AML-193 (cell line): Measurements from ENCODE around the gene SLC18A2.

Experiments used
- DNase-seq, 2 experiments: peaks; one replicate each; lab custom pipeline; 2025; lab: John Stamatoyannopoulos, UW

Gene SLC18A2

GRCh38 chr10:117313641-117314040, 72.7 kb downstream of the SLC18A2 start:
- DNase-seq = no peak

GRCh38 chr10:117316701-117317100, 75.8 kb downstream of the SLC18A2 start:
- DNase-seq = no peak

GRCh38 chr10:117318909-117319308, 78.0 kb downstream of the SLC18A2 start:
- DNase-seq = peak; percentile 9 to 33

DNA sequence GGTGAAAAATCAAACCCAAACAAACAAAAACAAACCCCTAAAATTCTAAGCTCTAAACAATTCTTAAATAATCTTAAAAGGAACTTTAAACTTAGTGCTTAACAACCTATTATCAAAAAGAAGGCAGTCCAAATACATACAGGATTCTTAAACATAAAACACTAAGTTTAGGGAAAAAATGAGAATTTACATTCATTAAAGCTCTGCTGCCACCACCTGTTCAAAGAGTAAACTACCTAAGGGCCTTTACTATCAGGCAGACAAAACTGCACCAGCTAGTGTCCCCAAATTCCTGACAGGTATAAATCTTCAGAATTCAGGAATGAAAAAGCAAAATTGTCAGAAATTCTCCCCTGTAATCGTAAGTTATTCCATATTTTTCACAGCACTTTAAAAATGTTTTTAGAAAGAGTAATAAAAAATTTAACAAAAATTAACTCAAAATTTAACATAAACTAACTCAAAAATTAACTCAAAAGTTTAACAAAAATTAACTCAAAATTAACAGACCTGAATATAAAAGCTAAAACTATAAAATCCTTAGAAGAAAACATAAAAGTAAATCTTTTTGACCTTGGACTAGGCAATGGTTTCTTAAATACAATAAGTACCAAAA, 79.2 kb downstream of the SLC18A2 start:
- DNase-seq = peak; percentile 26 to 47

DNA sequence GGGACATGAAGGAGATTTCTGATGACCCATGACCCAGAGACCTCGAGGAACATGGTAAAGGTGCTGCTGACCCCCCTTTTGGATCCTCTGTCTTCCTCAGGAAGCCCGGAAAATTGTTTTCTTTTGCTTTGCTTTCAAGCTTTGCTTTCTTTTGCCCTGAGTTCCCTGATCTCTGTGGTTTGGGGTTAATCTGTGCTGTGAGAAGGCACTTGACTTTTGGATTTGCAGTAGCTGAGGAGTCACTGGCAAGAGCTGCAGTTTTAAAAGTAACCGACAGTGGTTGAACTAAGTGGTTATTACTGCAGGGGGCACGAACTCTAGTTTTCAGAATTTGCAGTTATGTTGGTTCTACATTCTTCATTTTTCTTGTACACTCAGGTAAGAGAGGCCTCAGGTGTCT, 81.3 kb downstream of the SLC18A2 start:
- DNase-seq = no peak

GRCh38 chr10:117324367-117324766, 83.5 kb downstream of the SLC18A2 start:
- no peak for DNase-seq

DNA sequence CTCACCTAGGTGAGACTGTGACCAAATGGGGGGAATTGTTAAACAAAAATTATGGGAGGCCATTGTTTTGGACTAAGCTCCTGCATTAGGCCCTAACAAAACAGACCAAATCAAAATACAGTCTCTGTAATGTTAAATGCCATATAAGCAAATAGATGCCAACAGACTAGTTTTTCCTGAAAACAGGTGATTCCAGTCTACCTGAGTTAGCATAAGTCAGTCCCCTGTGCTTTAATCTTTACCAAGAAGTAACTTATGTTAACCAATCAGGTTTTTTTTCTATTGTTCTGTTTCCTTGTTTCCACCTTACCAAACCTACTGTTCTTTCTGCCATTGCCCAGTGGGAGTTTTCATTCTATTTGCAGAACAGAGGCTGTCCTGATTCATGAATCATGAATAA, 86.3 kb downstream of the SLC18A2 start:
- no peak for DNase-seq
